Stimulated activated CD8-positive, alpha-beta memory T cell treated with anti-CD3 and anti-CD28 coated beads, Interleukin-15, amount 100 ng/mL, for 4 hours (primary cell): ENCODE results near the gene HK3.

ENCODE experiments used
- DNase-seq, 2 donors: peaks; one replicate each; pipeline ENCODE4 v3.0.0-alpha.2; 2020; ENCODE audit warnings: low read depth in 2 of 2

The HK3 gene

DNA sequence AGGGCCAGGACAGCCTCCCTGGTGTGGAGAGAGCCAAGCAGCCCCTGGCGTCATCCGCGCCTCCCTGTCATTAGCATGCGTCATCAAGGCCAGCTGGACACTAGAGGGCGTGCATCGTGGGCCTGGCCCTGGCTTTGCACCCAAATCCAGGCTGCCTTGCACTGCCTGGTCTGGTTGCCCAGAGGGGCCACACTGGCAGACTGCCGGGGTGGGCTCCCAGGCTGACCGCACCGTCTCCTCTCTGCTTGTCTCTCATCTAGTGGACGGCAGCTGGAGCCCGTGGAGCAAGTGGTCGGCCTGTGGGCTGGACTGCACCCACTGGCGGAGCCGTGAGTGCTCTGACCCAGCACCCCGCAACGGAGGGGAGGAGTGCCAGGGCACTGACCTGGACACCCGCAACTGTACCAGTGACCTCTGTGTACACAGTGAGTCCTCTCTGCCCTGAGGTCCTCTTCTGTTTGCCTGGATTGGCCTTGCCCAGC lies 29.0 kb downstream of the HK3 start:
- DNase-seq, result no peak

DNA sequence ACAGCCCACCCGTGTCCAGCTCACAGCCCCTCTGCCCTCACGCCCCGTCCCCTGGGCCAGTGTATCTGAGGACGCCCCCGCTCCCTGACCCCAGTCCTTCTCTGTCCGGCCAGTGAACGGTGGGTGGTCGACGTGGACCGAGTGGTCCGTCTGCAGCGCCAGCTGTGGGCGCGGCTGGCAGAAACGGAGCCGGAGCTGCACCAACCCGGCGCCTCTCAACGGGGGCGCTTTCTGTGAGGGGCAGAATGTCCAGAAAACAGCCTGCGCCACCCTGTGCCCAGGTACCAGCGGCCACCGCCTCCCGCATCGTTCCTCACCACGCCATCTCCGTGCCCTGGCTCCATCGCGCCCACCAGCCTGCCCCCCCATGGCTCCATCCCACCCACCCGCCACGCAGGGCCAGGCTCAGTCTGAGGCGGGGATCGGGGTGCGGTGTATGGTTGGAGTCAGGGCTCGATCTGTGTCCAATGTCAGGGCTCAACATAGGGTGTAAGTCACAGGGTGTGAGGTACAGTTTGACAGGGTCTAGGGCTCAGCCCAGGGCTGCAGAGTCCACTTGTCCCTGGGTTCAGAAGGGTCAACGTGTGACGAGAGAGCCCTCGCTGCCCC lies 29.5 kb downstream of the HK3 start:
- no peak for DNase-seq

DNA sequence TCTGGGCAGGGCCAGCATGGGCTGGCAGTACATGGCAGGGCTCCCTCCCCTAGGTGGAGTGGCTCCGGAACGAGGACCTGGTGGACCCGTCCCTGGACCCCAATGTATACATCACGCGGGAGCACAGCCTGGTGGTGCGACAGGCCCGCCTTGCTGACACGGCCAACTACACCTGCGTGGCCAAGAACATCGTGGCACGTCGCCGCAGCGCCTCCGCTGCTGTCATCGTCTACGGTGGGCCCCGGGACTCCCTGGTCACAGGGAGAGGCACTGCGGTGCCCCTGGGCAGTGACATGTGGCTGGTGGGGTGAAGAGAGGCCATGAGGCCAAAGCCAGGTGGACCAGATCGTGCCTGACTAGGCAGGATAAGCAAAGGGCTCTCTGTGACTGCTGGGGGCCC lies 30.4 kb downstream of the HK3 start:
- DNase-seq, result no peak

DNA sequence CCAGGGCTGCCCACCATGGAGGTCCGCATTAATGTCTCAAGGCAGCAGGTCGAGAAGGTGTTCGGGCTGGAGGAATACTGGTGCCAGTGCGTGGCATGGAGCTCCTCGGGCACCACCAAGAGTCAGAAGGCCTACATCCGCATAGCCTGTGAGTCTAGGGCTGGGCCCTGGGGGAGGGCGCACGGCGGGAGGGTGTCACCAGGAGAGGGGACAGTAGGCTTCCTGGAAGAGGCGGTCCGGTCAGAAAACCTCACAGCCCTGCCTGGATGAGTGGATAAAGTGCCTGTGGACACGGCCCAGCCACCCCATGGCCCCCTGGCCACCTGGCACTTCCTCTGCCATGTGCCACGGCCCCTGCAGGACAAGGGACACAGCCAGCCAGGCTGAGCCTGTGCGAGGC lies 31.0 kb downstream of the HK3 start:
- DNase-seq, result no peak

DNA sequence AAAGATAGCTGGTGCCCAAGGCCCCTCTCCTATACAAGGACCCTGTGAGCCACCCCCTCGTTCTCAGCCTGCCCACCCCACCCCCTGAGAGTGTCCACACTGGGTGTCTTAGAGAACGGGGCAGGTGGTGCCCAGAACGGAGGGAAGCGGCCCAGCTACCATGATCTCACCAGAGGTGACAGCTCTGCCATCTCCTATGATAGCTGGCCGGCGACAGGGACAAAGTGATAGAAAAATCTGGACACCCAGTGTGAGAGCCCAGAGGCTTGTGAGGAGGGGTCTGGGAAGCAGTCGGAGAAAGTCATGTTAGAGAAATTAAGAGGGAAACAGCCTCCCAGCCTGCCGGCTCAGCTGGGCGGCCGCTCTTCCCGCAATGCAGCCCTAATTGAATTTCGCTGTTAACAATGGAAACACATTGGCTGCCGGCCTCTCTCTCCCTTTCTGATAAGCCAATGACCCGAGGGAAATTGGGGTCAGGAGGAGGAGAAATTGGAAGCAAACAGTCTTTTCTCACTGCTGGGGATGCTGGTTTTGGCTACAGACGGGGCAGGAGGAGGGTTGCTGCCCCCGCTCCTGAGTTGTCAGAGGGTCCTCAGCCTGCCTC lies 32.3 kb downstream of the HK3 start:
- no peak for DNase-seq

DNA sequence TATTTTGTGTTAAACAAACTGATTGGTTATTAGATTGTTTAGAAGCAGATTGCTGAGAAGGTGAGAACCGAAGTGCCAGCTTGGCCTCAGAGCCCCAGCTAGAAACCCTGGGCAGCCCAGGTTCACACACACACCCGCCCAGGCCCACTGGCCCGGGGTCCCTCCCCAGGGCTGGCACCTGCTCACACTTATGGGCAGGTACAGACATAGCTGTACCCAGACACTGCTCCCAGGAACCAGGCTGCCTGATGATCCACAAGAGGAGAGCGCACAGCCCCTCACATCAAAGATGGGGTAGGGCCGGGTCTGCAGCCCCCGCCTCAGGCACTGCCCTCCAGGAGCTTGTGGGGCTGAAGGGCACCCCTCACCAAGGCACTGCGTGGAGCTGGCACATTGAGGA lies 33.2 kb downstream of the HK3 start:
- DNase-seq, result no peak

DNA sequence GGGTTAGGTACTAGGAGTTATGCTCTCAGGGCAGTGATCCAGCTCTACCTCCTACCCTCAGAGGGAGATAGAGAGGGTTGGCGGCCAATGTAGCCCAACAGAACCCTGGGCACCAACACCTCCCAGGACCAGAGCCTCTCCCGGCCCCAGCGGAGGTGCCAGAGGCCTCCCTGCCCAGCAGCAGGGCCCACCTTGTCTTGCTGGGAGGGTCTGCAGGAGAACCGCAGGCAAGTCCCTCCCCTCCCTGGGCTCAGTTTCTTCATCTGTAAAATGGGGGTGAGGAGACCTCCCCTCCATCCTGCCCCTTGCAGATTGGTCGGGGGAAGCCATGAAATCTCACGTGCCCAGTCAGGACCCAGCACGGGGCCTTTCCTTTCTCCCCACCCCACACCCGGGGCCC lies 34.4 kb downstream of the HK3 start:
- DNase-seq, result no peak

DNA sequence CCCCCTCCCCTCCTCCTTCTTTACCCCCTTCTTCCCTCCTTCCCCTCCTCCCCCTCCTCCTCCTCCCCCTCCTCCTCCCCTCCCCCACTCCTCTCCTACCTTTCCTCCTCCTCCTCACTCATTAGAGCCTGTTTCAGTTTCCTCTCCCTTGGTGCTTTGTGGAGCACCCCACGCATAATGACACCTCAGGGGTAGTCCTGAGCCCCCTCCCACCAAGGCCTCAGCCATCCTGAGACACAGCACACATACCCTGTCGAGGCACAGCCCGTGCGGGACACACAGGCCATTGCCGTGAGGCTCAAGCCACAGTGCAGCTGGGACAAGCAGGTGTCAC lies 35.4 kb downstream of the HK3 start:
- no peak for DNase-seq

DNA sequence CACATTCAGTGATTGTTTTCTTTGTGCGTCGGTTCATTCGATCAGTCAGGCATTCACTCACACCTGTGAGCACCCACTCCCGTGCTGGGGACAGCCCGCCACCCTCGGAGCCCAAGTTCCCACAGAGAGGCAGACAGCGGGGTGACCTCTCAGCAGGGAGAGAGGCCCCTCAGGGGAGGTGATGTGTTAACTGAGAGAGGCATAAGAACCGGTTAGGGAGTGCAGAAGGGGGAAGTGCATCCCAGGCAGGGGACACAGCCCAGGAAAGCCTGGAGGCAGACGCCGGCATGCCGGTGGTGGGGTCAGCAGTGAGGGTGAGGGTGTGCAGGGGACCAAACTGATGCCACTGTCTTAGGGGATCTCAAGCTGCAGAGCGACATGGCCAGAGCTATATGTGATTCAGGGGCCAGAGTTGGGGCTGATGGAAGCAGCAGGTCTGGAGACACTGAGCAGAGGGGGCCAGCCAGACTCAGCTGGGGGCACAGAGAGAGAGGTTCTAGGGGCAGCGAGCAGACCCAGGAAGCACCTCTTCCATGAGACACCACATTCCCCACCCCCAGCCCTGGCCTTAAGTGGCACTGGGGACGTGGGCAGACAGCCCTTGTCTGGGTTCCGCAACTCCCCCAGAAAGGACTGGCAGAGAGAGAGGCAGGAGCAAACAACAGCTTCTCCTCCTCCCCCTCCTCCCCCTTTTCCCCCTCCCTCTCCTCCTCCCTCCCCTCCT lies 35.9 kb downstream of the HK3 start:
- DNase-seq, result no peak

DNA sequence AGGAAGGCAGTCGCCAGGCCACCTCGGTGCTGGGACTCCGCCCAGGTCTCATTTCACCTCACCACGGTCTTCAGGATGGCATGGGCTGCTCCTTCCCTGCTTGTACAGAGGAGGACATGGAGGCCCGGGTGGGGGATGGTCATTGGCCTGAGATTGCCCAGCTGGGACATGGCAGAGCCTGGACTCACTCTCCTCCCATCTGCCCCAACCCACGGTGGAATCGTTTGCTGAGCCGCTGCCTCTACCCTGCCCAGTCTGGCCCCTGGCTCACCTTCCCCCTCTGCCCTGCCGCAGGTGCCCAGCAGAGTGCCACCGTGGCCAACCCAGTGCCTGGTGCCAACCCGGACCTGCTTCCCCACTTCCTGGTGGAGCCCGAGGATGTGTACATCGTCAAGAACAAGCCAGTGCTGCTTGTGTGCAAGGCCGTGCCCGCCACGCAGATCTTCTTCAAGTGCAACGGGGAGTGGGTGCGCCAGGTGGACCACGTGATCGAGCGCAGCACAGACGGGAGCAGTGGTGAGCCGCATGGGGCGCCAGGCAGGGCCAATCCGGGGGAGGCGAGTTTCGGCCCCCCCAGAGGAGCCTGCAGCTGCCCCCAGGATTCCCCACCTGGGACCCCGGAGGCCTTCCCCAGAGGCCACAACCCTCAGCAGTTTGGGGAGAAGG lies 36.7 kb downstream of the HK3 start:
- DNase-seq, result no peak

DNA sequence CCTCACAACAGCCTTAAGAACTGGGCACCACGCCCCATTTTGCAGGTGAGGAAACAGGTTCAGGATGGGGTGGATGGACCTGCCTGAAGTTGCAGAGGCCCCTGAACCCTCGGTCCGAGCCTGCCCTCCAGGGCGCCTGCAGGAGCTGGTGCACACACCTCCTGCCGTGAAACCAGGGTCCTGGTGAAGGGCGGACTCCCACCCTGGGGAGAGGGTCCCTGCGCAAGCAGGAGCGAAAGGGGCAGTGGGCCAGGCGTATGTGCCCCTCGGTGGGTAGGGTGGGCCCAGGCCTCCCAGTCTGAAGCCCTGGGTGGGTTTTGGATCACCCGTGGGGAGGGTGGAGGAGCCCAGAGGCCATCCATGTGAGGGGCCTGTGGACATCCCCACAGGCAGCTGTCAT lies 37.9 kb downstream of the HK3 start:
- no peak for DNase-seq

DNA sequence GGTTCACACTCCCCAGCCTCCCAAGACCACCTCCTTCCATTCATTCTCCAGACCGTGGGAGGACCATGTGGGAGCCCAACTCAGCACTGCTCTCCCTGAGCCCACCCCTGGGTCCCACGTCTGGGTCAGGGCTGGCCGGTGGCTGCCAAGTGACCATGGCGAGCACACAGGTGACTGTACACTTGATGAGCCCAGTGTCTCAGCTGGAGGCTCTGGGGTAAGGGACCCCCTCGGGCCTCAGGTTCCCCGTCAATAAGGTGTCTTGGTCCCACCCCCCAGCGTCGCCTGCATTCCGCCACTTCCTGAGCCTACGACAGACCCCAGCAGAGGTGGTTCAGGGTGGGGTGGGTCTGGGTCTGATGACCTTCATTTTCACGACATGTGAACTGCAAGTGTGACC lies 38.8 kb downstream of the HK3 start:
- no peak for DNase-seq

DNA sequence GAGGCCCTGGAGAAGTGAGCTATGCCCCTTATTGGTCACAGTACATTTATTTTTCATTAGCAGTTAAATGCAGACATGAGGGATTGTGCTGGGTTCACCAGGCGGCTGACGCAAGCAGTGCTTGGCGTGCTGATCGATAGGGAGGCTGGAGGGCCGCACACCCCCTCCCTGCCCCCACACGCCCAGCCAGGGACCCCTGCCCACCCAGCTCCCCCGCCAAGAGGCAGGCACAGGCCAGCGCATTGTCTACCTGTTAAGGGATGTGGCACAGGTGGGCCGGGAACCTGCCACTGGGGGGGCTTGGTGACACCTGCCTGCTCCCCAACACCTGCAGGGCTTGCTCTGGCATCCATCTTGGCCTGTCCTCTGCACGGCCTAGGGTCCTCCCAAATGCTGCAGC lies 39.2 kb downstream of the HK3 start:
- DNase-seq, result no peak

DNA sequence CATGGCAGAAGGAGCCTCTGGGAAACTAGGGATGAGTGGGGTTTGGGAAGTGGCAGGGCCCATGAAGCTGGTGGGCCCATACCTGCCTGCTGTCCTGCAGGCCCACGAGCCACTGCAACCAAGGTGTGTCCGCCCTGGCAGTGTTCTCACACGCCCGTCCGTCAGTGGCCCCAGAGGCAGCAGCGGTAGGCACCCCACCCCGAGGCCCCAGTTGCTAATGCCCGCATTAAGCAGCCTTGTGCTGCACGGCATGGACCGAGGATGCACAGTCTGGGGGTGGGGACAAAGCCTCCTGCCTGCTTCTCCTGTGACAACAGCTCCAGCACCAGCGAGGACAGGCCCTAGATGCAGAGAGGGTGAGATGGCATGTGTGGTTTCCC lies 41.3 kb downstream of the HK3 start:
- no peak for DNase-seq

DNA sequence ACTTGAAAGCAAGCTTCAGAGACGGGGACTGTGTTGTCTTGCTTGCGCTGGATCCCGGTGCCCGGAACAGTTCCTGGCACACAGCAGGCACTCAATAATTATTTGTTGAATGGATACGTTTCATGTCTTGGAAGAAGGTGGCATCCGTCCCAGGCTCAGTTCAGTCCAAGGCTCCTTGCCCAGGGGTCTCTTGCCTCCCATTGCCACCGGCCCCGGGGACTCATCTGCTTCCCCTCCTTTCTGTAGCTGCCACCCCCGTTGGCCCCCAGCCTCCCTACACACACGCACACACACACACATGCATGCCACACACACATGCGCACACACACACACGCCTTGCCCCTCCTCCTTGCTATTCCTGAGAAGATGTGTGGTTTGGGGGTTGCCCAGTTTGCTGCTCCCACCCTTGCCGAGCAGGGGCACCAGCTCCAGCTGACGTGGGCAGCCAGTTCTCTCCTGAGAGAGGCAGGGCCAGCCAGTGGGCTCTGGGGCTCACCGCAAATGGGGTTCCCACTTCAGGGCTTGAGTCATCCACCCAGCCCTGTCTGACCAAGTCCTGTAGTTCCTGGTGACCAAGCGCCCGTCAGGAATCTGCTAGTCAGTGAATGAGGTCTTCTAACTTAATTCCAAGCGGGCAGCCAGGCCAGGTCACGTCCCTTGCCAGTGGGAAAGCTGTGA lies 41.8 kb downstream of the HK3 start:
- DNase-seq, result no peak

DNA sequence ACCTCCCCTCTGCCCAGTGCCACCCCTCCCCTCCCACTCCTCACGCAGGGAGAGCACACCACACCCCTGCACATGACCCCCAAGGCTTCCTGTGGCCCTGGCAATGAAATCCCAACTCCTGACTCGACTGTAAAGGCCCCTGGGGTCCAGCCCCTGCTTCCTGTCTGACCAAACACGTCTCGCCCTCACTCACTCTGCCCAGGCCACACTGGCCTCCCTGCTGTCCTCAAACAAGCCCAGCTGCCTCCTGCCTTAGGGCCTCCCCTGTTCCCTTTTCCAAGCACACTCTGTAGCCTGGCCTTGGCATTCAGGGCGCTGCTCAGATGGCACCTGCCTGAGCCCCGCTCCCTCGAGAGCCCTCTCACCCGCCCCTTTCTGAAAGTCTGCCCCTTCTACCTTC lies 42.4 kb downstream of the HK3 start:
- no peak for DNase-seq

DNA sequence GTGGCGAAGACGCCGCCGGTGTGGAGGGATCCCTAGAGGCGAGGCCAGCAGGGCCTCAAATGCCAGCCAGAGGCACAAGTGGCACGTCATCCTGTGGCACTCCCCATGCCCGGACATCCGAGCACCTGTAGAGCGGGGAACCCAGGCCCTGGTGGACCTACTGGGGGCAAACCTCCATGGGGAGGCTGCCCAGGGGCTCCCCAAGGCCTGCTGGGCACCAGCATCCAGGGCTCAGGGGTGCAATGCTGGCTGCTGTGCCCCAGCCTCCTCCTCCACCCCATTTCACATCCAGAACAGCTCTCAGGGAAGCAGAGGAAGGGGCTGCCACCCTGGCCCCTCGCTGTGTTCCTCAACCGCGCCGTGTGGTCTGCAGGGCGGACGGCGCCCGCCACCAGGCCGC lies 43.5 kb downstream of the HK3 start:
- DNase-seq, result no peak

DNA sequence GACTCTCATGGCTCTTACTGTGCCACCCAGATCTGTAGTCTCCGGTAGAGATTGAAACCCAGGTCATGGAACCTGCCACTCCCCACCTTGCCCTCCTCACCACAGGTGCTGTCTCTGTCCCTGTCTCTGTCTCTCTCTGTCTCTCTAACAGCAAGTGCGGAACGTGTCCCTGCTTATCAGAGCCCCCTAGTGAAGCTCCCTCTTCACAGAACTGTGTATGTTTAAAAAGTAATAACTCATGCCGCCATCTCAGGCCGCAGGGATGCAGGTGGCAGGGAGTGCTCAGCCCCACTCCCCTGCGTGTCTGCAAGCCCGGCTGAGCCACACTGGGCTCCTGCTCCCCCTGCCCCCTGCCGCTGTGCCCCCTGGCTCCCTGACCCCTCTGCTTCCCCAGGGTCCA lies 45.0 kb downstream of the HK3 start:
- no peak for DNase-seq

DNA sequence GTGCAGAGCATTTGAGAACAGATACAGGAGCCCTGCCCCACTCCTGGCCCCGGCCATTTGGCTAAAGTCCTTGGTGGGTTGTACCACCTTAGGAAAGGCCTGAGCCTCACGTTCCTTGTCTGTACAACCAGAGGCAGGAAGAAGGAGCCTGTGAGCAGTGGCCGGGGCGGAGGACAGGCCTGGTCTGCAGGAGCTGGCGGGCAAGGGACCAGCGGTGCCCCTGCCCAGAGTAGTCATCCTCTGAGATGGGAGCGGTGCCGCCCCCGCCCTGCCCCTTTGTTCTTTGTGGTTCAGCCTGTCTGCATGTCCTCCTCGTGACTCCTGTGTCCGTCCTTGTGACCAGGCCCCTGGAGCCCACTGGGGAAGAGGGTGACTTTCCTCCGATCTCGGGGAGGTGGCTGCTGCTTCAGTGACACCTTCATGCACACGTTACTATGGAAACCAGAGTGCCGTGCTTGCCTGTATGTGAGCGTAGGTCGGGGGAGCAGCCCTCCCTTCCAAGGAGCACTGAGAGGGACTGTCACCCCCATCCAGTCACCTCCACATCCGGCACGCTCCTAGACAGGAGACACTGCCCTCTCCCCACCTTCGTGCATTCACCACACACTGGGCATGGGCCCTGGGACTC lies 45.9 kb downstream of the HK3 start:
- no peak for DNase-seq

DNA sequence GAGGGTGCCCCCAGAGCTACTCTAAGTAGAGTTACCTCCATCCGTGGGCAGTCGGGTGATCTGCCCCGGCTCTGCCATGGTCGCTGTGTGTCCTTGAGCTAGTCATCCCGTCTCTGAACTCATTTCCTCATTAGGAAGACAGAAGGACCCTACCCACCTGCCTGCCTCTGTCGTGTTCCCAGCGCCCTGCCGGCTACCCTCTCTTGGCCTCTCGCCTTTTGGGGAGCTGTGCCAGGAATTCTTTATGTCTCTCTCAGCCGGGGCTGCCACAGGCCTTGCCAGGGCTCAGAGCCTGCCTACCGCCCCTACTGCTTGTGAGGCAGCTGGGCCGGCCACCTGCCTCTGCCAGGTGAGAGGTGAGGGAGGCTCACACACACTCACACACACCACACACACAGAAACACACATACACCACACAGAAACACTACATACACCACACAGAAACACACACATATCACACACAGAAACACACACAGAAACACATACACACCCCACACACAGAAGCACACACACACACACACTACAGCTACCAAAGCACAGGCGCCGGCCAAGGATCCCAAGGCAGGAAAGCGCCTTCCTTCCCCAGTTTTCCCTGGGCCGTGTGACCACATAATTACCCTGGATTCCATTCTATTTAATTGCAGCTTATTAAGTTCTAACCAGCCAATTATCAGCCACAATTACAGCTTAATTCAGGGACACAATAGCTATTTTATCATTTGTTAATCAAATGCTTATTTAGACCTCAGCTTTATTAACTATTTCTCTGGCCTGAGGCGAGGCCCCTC lies 47.1 kb downstream of the HK3 start:
- DNase-seq, result no peak

DNA sequence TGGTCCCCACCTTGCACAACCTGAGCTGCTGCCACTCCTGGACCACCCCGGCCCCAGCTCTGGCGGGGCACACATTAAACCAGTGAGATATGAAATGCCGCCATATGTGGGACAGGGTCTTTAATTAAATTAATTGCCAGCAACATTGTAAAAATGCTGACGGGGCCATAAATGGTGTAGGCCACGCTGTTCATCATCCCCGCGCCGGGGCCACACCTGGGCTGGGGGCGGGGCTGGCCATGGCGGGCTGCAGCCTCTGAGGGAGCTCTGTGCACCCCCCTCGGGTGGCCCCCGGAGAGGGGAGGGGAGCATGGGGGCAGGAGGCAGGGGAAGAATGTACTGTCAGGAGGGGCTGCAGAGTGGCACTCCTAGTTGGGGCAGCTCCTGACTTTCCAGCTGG lies 47.8 kb downstream of the HK3 start:
- DNase-seq, result no peak
